Stimulated activated CD8-positive, alpha-beta memory T cell treated with anti-CD3 and anti-CD28 coated beads, Interleukin-15, amount 100 ng/mL, for 48 hours (primary cell): ENCODE results near the gene FXYD7.
A peak's percentile ranks its signal among the peaks of the same experiment; 100 is the strongest.
"Not testable (repeated sequence)": the region's sequence is repeated elsewhere in the genome, so short reads cannot be mapped to it uniquely, and the experiment has no call there.

Source experiments
- DNase-seq, 2 donors: peaks; one replicate each; pipeline ENCODE4 v3.0.0-alpha.2; 2020; ENCODE audit warnings: low read depth in 2 of 2

The FXYD7 gene

GRCh38 chr19:35126624-35126959, 16.5 kb upstream of the FXYD7 start:
- DNase-seq = no peak

- DNase-seq = no peak
Measured at GRCh38 chr19:35127871-35128270, 15.2 kb upstream of the FXYD7 start.

GRCh38 chr19:35128398-35129057, 14.5 kb upstream of the FXYD7 start:
- DNase-seq = no peak

- not testable (repeated sequence) for DNase-seq
Measured at GRCh38 chr19:35129724-35130274, 13.3 kb upstream of the FXYD7 start.

- DNase-seq = no peak
Measured at GRCh38 chr19:35130761-35131720, 12.0 kb upstream of the FXYD7 start.

- DNase-seq = no peak
Measured at GRCh38 chr19:35132254-35132653, 10.8 kb upstream of the FXYD7 start.

GRCh38 chr19:35133826-35134225, 9.2 kb upstream of the FXYD7 start:
- no peak for DNase-seq

- DNase-seq = no peak
Measured at GRCh38 chr19:35134601-35135242, 8.3 kb upstream of the FXYD7 start, which contains the start of gene LGI4. Gene LGI4 (minus strand): TSS chr19:35135059. CDS start chr19:35134680, 379 bp downstream.

GRCh38 chr19:35135389-35135909, 7.6 kb upstream of the FXYD7 start:
- DNase-seq = peak; percentile 53 to 60

GRCh38 chr19:35136231-35136630, 6.8 kb upstream of the FXYD7 start:
- no peak for DNase-seq

- no peak for DNase-seq
Measured at GRCh38 chr19:35136977-35137702, 5.9 kb upstream of the FXYD7 start.

GRCh38 chr19:35138305-35138892, 4.7 kb upstream of the FXYD7 start, which contains the start of gene FXYD1:
Gene FXYD1 (plus strand): TSS chr19:35138824. CDS start chr19:35140080, 1,256 bp downstream.
- no peak for DNase-seq

- no peak for DNase-seq
Measured at GRCh38 chr19:35140207-35140961, 2.7 kb upstream of the FXYD7 start.

- DNase-seq = peak; percentile 95 to 96
Measured at GRCh38 chr19:35140962-35141836, 1.9 kb upstream of the FXYD7 start.

GRCh38 chr19:35141837-35142605, 1.0 kb upstream of the FXYD7 start:
- no peak for DNase-seq

- peak; percentile 46 to 51 for DNase-seq
Measured at GRCh38 chr19:35142606-35143230, 337 bp upstream of the FXYD7 start.

GRCh38 chr19:35143818-35144217, 763 bp downstream of the FXYD7 start:
- no peak for DNase-seq

GRCh38 chr19:35144259-35144599, 1.2 kb downstream of the FXYD7 start:
- no peak for DNase-seq
